ENCODE results near the gene KIF26A. TPM values are rescaled to one million over a fixed set of nuclear protein-coding genes. Genes with fewer than 3 reads are reported as not detected.

KIF26A gene
- 1.7 and 1.8 TPM in 2 replicates for total RNA-seq (2014; rRNA removed; shearing (Covaris generic))

DNA sequence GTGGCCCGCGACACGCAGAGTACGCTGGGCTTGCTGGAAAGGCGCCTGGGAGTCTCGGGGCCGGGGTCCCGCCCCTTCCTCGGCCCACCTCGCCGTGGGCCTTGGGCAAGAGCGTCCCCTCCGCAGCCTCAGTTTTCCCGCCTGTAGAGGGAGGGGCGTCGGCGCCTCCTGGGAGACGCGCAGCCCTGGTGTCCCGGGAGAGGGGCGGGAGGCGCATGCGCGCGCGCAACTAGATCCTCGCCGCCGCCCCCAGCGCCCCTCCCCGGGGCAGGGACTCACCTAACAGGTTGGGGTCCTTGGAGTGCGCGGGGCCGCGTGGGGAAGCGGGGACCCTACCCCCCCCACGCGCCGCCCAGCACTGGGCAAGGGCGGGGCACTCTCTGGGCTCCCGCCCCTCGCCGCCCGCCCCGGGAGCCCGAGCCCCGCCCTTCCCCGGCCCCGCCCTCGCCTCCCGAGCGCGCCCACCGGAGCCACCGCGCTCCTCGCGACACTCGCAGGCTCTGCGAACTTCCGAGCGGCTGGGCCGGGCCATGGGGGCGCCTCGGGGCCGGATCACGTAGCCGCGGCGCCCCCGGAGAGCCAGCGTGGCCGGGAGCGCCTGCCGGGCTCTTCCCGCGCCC lies at the start of gene KIF26A:
Gene KIF26A, plus strand, starts transcription at position 490 of the 620 bp plus-strand sequence. CDS start 136 bp downstream, outside the sequence.
- DNase-seq (ENCODE audit: low read depth), result peak; percentile 77

DNA sequence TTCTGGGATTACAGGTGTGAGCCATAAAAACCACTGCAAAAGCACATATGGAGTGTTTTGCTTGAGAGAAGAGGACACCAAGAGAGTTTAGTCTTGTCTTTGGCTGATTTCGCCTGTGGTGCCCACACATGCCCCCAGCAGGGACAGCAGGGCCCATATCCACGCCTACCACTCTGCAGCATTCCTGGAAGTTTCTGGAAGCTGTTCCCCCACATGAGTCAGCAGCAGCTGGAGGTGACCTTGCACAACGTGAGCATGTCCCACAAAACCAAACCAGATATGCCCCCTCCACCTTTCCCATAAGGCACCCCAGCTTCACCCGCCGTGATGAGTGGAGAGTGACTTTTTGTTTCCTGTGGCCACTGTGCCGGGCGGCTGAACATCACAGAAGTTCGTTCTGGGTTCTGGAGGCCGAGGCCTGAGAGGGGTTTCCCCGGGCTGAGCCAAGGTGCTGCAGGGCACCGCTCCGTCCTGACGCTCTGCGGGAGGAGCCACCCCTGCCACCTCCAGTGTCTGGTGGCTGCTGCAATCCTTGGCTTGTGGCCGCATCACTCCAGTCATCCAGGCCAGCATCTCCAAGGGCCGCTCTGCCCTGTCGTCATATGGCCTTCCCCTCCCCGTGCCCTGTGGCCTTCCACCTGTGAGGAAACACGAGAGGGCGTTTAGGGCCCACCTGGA lies 48.2 kb upstream of the KIF26A start:
- DNase-seq (ENCODE audit: low read depth), result no peak

DNA sequence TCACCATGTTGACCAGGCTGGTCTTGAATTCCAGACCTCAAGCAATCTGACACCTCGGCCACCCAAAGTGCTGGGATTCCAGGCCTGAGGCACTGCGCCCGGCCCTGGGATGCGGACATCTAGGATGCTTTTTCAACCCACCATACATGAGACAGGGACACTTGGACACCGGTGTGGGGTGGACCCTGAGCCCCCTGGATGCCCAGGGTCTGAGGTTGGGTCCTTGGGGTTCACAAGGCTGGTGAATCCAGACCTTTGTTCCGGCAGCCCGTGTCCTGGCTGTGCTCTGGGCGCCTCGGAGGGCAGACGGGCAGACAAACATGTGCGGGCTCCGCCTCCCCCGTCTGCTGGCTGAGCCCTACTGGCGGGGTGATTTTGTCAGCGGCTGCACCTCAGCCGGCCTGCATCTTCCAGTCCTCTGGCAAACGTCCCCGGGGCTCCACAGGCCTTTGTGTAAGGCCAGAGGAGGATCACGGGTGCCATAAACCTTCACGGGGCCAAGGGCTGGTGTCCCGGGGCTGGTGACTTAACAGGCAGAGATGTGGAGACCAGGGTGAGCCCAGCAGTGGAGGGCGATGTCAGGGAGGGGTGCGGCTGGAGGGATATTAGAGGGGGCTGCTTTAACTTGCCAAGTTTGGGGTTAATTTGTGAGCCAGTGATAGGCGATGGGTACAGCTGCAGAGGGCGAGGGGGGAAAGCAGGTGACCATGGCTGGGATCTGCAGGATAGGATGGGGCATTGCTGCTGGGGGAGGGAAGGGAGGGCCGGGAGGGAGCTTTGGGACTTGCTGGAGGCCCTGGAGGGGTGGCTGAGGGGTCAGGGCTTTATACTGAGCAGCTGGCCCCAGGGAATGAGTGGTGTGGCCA lies 47.1 kb upstream of the KIF26A start:
- DNase-seq (ENCODE audit: low read depth), result no peak

DNA sequence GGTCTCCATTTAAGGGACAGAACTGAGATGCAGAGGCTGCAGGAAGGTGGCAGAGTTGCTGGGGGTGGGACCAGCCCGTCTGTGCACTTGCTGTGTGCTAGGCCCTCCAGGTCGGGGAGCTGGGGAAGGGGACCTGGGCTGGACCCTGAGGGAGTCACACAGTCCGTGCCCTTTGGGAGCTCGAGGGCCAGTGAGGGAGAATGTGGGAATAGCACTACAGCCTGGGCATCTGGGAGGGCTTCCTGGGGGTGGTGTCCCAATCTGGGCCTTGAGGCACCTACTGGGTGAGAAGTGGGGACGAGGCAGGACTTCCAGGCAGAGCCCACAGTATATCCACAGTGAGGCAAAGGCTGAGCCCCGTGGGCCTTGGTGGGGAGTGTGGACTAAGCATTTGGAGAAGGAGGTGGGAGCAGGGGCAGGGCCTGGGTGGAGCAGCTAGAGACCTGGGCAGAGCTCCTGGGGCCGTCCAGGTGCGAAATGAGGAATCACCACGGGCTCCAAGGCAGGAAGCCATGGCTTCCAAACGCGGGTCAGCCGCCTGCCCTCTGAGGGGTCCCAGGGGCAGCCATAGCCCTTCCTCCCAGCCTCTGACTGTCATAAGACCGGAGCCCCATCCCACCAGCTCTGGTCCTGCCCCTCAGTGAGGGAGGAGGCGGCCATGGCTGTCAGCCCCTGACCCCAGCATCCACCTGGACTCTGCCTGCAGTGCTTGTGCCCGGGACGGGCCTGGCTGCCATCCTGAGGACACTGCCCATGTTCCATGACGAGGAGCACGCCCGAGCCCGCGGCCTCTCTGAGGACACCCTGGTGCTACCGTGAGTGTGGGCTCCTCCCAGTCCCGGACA lies 46.2 kb upstream of the KIF26A start:
- DNase-seq (ENCODE audit: low read depth), result no peak

DNA sequence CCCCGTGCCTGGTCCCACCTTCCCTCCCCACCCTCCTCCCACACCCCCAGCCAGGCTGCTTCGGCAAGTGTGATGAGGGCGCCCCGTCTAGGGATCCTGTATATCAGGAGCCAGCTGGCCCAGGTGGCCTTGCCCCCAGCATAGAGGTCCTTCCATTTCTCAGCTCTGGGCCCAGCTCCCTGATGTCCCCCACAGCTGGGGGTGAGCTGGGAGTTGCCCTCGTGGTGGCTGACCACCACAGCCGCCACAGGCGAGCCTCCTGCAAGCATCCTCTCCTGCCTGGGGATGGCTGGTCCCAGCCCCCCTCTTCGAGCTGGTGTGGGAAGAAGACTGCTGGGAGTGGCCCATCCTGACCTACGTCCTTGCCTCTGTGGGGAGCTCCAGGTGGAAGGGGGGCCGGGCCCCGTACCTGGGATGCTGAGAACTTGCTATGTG lies 45.4 kb upstream of the KIF26A start:
- DNase-seq (ENCODE audit: low read depth), result no peak

DNA sequence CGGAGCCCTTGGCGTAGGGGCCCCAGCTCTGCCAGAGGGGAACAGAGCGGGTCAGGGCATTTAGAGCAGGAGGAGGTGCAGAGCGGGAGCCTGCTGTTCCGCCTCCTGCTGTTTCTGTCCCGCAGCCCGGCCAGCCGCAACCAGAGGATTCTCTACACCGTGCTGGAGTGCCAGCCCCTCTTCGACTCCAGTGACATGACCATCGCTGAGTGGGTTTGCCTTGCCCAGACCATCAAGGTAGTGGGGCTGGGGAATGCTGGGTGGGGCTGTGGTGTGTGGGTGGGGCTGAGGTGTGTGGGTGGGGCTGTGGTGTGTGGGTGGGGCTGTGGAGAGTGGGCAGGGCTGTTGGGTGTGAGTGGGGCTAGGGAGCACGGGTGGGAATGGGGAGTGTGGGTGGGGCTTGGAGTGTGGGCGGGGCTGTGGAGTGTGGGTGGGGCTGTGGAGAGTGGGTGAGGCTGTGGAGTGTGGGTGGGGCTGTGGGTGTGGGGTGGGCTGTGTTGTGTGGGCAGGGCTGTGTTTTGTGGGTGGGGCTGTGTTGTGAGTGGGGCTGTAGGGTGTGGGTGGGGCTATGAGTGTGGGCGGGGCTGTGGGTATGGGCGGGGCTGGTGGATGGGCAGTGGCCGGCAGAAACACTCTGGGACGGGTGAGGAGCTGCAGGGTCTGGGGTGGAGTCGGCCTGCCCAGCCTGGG lies 44.9 kb upstream of the KIF26A start:
- DNase-seq (ENCODE audit: low read depth), result no peak

DNA sequence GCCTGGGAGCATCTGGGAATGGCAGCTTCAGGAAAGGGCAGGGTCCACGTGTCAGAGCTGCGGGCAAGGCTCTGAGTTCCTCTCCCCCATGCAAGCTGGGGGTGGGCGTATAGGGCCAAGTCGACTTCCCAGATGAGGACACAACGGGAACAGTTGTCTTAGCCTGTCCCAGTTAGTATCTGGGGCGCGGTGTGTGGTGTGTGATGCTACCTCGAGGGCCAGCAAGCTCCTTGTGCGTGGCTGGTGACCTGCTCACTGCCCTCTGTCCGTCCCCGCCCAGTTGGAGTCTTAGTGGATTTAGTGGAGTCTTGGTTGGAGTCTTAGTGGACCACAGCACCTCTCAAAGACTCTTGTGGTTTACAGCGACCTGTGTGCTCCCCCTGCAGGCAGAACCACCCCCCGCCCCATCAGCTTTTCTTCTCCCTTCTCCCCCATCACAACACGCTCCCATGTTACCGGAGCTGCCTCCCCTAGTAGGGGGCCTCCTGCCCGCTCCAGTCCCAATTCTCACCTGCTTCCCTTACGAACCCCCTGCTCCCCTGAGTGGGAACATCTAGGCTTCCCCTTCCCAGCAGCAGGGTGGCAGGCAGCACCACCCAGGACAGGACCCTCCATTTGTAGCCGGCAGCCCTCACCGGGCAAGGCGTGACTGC lies 44.2 kb upstream of the KIF26A start:
- DNase-seq (ENCODE audit: low read depth), result no peak

DNA sequence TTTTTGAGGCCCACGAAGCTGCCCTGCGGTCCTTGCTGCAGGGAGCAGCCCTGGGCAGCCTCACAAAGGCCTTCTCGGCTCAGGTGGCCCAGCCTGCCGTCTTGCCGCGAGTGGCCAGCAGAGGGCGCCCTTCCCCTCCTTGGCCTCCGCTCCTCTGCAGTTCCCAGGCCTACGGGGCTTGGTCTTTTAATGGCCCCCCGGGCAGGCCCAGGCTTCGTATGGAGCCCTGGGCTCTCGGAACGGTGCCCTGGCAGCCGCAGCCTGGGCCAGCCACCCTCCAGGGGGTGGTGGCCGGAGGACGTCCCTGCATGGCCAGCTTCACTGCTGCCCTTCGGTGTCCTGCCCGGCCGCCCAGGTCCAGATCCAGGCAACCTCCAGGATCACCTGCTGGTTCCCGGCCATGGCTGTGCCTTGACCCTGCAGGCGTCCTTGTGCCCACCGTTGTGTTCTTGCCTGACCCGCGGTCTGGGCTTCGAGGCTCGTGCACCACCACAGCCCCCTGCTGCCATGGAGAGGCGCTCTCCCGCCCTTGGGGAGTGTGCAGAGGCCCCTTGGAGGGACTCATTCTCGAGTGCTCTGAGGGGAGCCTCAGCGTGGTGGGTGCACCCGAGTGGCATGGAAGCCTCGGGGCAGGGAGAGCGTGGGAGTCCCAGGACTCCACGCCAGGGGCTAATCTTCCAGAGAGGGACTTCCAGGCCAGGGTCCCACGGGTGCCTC lies 43.5 kb upstream of the KIF26A start:
- peak; percentile 80 for DNase-seq (ENCODE audit: low read depth)

DNA sequence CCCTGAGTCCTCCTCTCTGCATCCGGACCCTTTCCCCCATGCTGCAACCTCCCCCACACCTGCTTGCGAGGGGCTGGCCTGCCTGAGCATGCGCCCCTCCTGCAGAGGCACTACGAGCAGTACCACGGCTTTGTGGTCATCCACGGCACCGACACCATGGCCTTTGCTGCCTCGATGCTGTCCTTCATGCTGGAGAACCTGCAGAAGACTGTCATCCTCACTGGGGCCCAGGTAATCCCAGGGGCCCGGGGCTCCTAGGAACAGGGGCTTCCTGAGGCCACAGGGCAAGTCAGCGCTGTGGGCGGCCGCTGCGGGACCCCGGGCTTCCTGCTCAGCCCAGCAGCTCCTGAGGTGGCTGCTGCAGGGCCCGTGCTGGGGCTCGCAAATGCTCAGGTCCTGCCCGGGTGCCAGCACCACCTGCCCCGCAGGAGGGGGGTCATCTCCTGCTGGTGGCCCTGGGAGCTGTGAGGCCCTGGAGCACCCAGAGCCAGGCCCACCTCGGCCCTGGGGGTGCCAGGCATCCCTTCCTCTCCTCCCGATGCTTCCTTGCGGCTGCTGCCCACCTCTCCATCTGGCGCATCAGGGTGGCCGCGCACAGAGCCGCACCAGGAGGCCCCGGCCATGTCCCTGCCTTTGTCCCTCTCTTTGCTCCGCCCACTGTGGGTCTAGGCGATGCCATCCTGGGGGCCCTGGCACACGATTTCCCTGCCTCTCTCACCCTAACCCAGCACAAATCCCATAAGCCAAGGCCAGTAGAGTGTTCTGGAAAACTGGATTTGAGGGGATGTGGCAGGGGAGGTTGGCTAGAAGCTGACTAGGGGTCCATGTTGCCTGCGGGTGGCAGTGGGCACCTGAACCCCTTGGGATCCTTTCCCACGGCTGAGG lies 42.7 kb upstream of the KIF26A start:
- DNase-seq (ENCODE audit: low read depth), result no peak

DNA sequence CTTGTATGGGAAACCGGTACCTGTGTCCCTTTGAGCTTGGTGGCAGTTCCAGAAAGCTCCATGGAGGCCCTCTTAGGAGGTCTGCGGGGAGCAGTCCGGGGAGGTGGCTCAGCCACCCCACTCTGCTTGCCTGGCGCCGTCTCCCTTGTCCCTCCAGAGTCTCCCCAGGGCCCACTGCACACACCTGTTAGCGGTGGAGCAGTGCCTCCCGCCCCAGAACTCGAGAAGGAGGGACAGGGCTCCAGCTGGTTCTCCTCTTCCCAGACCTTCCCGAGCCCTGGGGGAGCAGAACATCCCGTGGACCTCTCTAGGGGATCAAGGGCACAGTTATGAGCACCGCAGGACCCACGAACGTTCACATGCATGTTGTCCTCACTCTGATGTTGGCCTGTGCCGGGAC lies 42.1 kb upstream of the KIF26A start:
- DNase-seq (ENCODE audit: low read depth), result no peak

DNA sequence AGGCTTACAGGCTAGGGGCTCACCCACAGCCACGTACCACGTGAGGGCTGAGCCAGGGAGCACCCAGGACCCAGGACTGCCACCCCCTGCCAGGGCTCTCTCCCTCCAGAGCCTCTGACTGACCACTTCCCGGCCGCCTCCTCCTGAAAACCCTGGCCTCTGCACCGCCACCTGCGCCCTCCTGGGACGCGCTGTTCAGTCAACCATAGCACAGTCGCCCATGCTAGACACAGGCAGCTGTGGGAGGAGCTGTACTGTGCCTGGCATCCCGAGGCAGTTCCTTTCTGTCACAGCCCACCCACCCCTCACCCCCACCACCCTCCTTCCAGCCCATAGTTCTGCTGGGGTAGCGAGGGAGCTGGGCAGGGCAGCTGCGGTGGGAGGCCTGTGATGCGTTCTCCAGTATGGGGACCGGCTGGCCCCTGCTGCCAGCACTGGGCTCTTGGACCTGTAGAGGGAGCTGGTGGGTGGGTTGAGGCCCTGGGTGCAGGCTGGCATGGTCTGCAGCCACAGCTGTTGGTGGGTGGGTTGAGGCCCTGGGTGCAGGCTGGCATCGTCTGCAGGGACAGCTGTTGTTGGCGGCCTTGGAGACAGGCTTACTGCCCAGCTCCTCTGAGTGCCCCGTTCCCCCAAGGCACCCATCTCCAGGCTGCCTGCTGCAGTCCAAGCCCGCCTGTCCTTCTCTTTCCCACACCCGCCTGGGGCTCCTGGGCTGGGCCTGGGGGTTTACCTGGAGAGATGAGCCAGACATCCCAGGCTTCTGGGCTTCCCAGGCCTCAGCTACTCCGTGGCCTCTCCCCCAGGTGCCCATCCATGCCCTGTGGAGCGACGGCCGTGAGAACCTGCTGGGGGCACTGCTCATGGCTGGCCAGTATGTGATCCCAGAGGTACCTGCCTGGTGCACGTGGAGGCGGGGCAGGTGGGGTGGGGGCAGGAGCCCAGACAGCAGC lies 41.4 kb upstream of the KIF26A start:
- DNase-seq (ENCODE audit: low read depth), result no peak

DNA sequence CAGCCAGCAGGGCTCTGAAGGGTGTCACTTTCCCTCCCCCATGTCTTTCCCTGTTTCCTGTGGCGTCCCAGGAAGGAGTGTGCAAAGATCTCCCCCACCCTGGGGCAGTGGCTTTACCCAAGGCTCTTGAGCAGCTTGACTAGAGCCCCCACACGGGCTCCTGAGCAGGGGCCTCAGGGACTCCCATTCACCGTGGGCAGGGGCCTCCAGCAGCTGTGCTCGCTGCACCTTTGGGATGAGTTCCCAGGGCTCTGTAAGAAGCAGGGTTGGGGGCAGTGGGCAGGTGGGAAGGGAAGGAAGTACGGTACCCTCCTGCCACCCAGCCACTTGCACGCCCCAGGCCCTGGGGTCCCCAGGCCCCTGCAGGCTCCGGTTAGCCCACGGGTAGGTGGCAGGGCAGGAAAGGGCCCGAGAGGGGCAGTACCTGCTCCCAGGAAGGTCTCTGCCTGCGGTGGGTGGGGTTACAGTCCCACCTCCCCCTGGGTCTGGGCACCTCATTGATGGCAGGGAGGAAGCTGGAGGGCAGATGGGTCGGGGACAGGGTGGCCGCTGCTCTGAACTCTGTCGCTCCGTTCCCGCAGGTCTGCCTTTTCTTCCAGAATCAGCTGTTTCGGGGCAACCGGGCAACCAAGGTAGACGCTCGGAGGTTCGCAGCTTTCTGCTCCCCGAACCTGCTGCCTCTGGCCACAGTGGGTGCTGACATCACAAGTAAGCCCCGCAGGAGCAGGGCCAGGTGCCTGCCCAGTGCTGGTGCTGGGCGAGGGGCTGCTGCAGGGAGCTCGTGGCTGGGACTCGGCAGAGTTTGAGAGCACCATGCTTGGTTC lies 39.9 kb upstream of the KIF26A start:
- no peak for DNase-seq (ENCODE audit: low read depth)

DNA sequence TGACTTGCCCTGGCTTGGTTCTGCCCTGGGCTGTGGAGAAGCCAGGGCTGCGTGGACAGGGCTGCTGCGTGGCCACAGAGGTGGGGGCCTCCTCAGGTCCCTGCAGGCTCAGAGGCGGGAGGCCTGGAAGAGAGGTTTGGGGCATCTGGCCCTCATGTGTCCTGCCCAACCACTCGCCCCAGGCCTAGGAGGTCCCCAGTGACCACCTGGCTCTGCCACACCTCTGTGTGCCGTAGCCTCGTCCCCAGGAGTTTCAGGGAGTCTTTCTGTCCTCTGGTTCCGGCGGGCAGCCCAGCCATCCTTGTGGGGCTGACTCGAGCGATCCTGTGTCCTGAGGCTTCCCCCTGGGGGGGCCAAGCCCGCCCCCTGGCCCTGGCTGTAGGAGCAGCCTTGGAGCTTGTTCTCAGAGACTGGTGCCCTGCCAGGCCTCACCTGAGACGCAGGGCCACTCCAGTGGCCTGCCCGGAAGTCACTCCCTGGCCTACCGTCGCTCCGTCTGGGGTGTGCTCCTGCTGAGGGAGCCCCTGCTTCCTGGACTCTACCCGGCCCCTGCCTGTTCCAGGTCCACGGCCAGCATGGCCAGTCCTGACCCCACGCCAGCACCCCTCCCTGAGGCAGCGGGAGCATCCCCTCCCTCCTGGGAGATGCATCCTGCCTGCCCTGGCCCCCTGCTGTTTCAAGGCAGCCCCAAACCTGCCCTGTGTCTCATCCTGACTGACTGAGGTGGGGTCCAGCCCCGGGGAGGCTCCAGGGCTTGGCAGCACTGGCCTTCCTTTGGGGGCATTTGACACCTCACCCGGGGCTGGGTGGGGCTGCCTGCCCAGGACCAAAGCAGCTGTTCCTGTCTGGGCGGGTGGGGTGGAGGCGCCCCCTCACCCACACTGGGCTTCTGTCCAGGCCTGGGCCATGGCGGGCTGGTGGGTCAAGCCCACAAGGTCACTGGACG lies 39.0 kb upstream of the KIF26A start:
- no peak for DNase-seq (ENCODE audit: low read depth)

DNA sequence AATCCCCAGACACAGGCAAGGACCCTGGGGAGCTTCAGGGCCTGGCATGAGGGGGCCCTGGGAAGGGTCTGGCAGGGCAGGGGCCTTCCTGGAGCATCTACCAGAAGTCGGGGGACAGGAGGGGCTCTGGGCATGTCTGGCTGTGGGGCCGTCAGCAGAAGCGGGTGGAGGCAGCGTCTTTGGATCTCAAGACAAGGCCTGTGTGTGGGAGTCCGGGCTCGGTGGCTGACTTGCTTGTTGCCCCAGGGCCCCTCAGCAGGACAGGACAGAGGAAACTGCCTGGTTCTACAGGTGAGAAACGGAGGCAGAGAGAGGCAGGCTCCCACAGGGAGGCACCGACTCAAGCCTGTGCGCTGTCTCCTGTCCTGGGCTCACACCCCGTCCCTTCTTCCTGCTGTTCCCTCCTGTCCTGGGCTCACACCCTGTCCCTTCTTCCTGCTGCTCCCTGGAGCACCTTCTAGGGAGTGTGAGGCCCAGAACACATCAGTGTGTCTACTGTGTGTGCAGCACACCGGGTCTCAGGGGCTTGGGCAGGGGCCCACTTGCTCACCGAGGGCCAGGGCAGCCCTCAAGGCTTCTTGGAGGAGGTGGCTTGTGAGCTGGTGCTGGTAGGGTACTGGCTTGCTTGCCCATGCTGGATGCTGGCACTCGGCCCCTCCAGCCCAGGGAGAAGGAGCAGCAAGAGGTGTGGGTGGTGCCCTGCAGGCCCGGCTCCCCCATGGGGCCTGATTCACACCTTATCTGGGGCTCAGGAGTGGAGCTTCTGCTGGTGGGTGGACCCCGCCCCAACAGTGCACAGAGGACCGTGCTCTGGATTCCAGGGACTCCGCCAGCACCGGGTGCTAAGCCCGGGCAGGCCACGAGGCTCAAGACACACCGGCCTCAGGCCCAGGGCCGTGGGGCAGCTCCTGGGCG lies 38.0 kb upstream of the KIF26A start:
- no peak for DNase-seq (ENCODE audit: low read depth)
